IMR-90 (cell line): ENCODE measurements around the gene MLNR. TPM values are rescaled to one million over a fixed set of nuclear protein-coding genes. Genes with fewer than 3 reads are reported as not detected.

ENCODE experiments used
- ATAC-seq: fragments of 200-7000 bp; cut with Tn5 transposase; 2 replicates; pipeline ENCODE4 v1.9.1; 2020; ENCODE audit warnings: low read depth, mild to moderate bottlenecking, moderate library complexity
- BruUV-seq: library from RNA; stranded (reverse); fragments of 400-500 nt; replicated peaks from 2 replicates; lab custom pipeline; 2021; lab: Mats Ljungman, UMichigan
- CTCF ChIA-PET: fragments of 300-600 bp; formaldehyde crosslinking; extraction: SDS; loops from one replicate; lab custom pipeline; 2021; ENCODE audit warnings: antibody characterized with exemption; lab: Yijun Ruan, JAX
- POLR2A ChIA-PET: fragments of 300-600 bp; sonication (Branson Sonifier 250); formaldehyde crosslinking; loops from one replicate; lab custom pipeline; 2022; ENCODE audit warnings: antibody characterized with exemption; ENCODE audit not compliant: unreplicated experiment; lab: Charles Lee
- DNase-seq: peaks from one replicate; pipeline ENCODE4 v3.0.0; 2013
- H2AFZ ChIP-seq: replicated peaks from 2 replicates; pipeline ENCODE3; 2013; ENCODE audit warnings: low read length, mild to moderate bottlenecking; ENCODE audit not compliant: poor library complexity
- H2AK5ac ChIP-seq: 2 replicates; pipeline ENCODE4 v1.6.1; 2013; ENCODE audit warnings: low read depth, low read length, inconsistent platforms
- H2AK9ac ChIP-seq: replicated peaks from 2 replicates; pipeline ENCODE3; 2013; ENCODE audit warnings: mild to moderate bottlenecking, low read depth, low read length, moderate library complexity; ENCODE audit not compliant: poor library complexity
- H2BK120ac ChIP-seq: 2 replicates; pipeline ENCODE4 v1.6.1; 2013; ENCODE audit warnings: low read depth, low read length, inconsistent platforms
- H2BK15ac ChIP-seq: 3 replicates; pipeline ENCODE4 v1.6.1; 2013; ENCODE audit warnings: low read depth, low read length, inconsistent platforms
- H2BK20ac ChIP-seq: 2 replicates; pipeline ENCODE4 v1.6.1; 2013; ENCODE audit warnings: low read depth, mild to moderate bottlenecking, inconsistent platforms, low read length, moderate library complexity
- H2BK5ac ChIP-seq: 2 replicates; pipeline ENCODE4 v1.6.1; 2013; ENCODE audit warnings: mild to moderate bottlenecking, low read depth, low read length, inconsistent platforms; ENCODE audit not compliant: poor library complexity, severe bottlenecking
- H3K14ac ChIP-seq: replicated peaks from 2 replicates; pipeline ENCODE4 v1.6.1; 2013; ENCODE audit warnings: low read depth, low read length, inconsistent platforms
- H3K18ac ChIP-seq: 2 replicates; pipeline ENCODE4 v1.6.1; 2013; ENCODE audit warnings: low read depth, low read length, control low read depth
- H3K23ac ChIP-seq: 2 replicates; pipeline ENCODE4 v1.6.1; 2013; ENCODE audit warnings: low read depth, low read length, inconsistent platforms
- H3K27ac ChIP-seq: 2 replicates; pipeline ENCODE4 v1.5.1; 2013; ENCODE audit warnings: mild to moderate bottlenecking, control low read depth, low read length; ENCODE audit not compliant: insufficient read depth
- H3K27me3 ChIP-seq: 2 replicates; pipeline ENCODE4 v1.6.1; 2013; ENCODE audit warnings: low read length; ENCODE audit not compliant: control insufficient read depth, insufficient read depth
- H3K36me3 ChIP-seq: 2 replicates; pipeline ENCODE4 v1.6.1; 2013; ENCODE audit warnings: low read length, mixed read lengths; ENCODE audit not compliant: control insufficient read depth, insufficient read depth
- H3K4ac ChIP-seq: 2 replicates; pipeline ENCODE4 v1.6.1; 2013; ENCODE audit warnings: low read depth, low read length, inconsistent platforms
- H3K4me1 ChIP-seq: 2 replicates; pipeline ENCODE4 v1.6.1; 2013; ENCODE audit warnings: low read length, mixed read lengths; ENCODE audit not compliant: control insufficient read depth, insufficient read depth
- H3K4me2 ChIP-seq: 2 replicates; pipeline ENCODE4 v1.6.1; 2013; ENCODE audit warnings: low read depth, mild to moderate bottlenecking, control low read depth, low read length, moderate library complexity
- H3K4me3 ChIP-seq: 2 replicates; pipeline ENCODE4 v1.5.1; 2013; ENCODE audit warnings: low read depth, mild to moderate bottlenecking, control low read depth, low read length, moderate library complexity; ENCODE audit not compliant: insufficient read depth
- H3K56ac ChIP-seq: 2 replicates; pipeline ENCODE4 v1.6.1; 2013; ENCODE audit warnings: low read length, inconsistent platforms; ENCODE audit not compliant: insufficient read depth; ENCODE audit errors: extremely low read depth
- H3K79me1 ChIP-seq, 2 experiments: 2 replicates each; pipeline ENCODE4 v1.6.1; 2013; ENCODE audit warnings: low read length in 2 of 2, inconsistent platforms in 1 of 2, low read depth in 1 of 2
- H3K9ac ChIP-seq: 2 replicates; pipeline ENCODE4 v1.6.1; 2013; ENCODE audit warnings: low read depth, low read length, control low read depth
- H3K9me1 ChIP-seq: 2 replicates; pipeline ENCODE4 v1.6.1; 2013; ENCODE audit warnings: low read length, inconsistent platforms; ENCODE audit not compliant: insufficient read depth
- H3K9me3 ChIP-seq: 2 replicates; pipeline ENCODE4 v1.6.1; 2013; ENCODE audit warnings: low read length; ENCODE audit not compliant: control insufficient read depth, insufficient read depth
- H4K20me1 ChIP-seq: 2 replicates; pipeline ENCODE4 v1.6.1; 2013; ENCODE audit warnings: low read length, inconsistent platforms; ENCODE audit not compliant: insufficient read depth
- H4K5ac ChIP-seq: 2 replicates; pipeline ENCODE4 v1.6.1; 2013; ENCODE audit warnings: mild to moderate bottlenecking, low read depth, low read length, control low read depth
- H4K8ac ChIP-seq, 2 experiments: 2 replicates each; pipeline ENCODE4 v1.6.1; 2013; ENCODE audit warnings: low read depth in 2 of 2, low read length in 2 of 2, control low read depth in 1 of 2, inconsistent platforms in 1 of 2
- H4K91ac ChIP-seq: 2 replicates; pipeline ENCODE4 v1.6.1; 2013; ENCODE audit warnings: low read depth, low read length, inconsistent platforms; ENCODE audit not compliant: insufficient read depth
- CEBPB ChIP-seq: IDR thresholded peaks from 2 replicates; pipeline ENCODE4 v1.6.1; 2012; ENCODE audit warnings: low read depth, low read length, improper control_type of control experiment
- ELK1 ChIP-seq: fragments of 150-350 bp; IDR thresholded peaks from 2 replicates; pipeline ENCODE4 v1.6.1; 2016; ENCODE audit warnings: low read depth, mild to moderate bottlenecking, low read length, moderate library complexity, borderline replicate concordance
- WGBS, 2 experiments: methylation state at CpG; one replicate each; pipeline versions ENCODE4 v1.1.5 to v1.1.7; 2013; ENCODE audit warnings: missing lambda C conversion rate in 2 of 2; ENCODE audit not compliant: insufficient read length in 1 of 2; ENCODE audit errors: extremely low coverage in 2 of 2; 5-methylcytosine and 5-hydroxymethylcytosine counted together
- dilution Hi-C: fragments of 300-500 bp; cut with HindIII; formaldehyde crosslinking; loops from one replicate; pipeline ENCODE4 v1.14.3; 2018; ENCODE audit warnings: low sequenced_read_pairs; ENCODE audit not compliant: unreplicated experiment
- in situ Hi-C: fragments of 300-500 bp; cut with MboI; formaldehyde crosslinking; loops from 3 replicates; pipeline ENCODE4 v1.14.3; 2019; ENCODE audit warnings: low sequenced_read_pairs, inconsistent platforms, mixed read lengths
- intact Hi-C: fragments of 100-400 bp; cut with micrococcal nuclease; formaldehyde crosslinking; loops from 2 replicates; pipeline ENCODE4 v1.10.0; 2022
- polyA plus RNA-seq, 3 experiments: library from polyadenylated mRNA; depleted of rRNA; stranded (reverse); fragments of >200 nt; gene quantifications; 2 replicates each; pipeline ENCODE4 v1.2.3, GENCODE V29; 2012; ENCODE audit warnings: low replicate concordance in 1 of 3
- total RNA-seq: library from RNA; depleted of rRNA; stranded (reverse); fragments of >200 nt; gene quantifications from 2 replicates; pipeline ENCODE4 v1.2.3, GENCODE V29; 2012
- TF ChIP-seq, protein P1 (sequence below): fragments of 150-350 bp; IDR thresholded peaks from 2 replicates; pipeline ENCODE4 v1.6.1; 2017; ENCODE audit warnings: mild to moderate bottlenecking, antibody characterized with exemption, low read length, low read depth

Gene MLNR
- total and polyA plus RNA-seq, 2 of the 4 experiments (the other 2 are of a cell fraction): not detected

- peaks cover 25% of the 10 kb centered on the region for H3K36me3 ChIP-seq
- POLR2A ChIA-PET: no interaction called here
- H3K4me3 ChIP-seq: no peak overlapping the region
- no peak overlapping the region for H2BK120ac ChIP-seq
- H3K27ac ChIP-seq: no peak overlapping the region
- H2AFZ ChIP-seq: no peak overlapping the region
- no peak overlapping the region for H3K18ac ChIP-seq
- no peak overlapping the region for H3K14ac ChIP-seq
- intact Hi-C loops: loop anchor here (10.0 kb wide), 1 partner anchor 222 kb away; no protein-coding TSS in a partner anchor
- H3K23ac ChIP-seq: no peak overlapping the region
- H3K56ac ChIP-seq: no peak overlapping the region
- no peak for DNase-seq
- no peaks in the 10 kb centered on the region for H3K9me1 ChIP-seq
- H4K5ac ChIP-seq: no peak overlapping the region
- CTCF ChIA-PET: no interaction called here
- no peaks in the 10 kb centered on the region for H3K4me1 ChIP-seq
- no peak overlapping the region for H4K91ac ChIP-seq
- BruUV-seq: no TSS peak
- ATAC-seq: no peak
- H4K8ac ChIP-seq: no peak overlapping the region
- H3K4ac ChIP-seq: no peak overlapping the region
- H2AK9ac ChIP-seq: no peak overlapping the region
- no peak overlapping the region for H3K9ac ChIP-seq
- no peaks in the 10 kb centered on the region; a peak in 1 of 4 replicates for H3K79me1 ChIP-seq
- TF ChIP-seq ELK1 (no peak), CEBPB (no peak)
- TF ChIP-seq, protein P1, sequence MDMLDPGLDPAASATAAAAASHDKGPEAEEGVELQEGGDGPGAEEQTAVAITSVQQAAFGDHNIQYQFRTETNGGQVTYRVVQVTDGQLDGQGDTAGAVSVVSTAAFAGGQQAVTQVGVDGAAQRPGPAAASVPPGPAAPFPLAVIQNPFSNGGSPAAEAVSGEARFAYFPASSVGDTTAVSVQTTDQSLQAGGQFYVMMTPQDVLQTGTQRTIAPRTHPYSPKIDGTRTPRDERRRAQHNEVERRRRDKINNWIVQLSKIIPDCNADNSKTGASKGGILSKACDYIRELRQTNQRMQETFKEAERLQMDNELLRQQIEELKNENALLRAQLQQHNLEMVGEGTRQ: no peak
- no peak overlapping the region for H2BK15ac ChIP-seq
- in situ Hi-C loops: no loop called here
- H4K20me1 ChIP-seq: no peaks in the 10 kb centered on the region
- H2AK5ac ChIP-seq: no peak overlapping the region
- no peaks in the 10 kb centered on the region for H3K9me3 ChIP-seq
- no peaks in the 10 kb centered on the region for H3K27me3 ChIP-seq
- H2BK5ac ChIP-seq: no peak overlapping the region
- no CpG with 5 or more reads among the region's 3 CpGs for WGBS, 2 experiments
- H3K4me2 ChIP-seq: no peak overlapping the region
- dilution Hi-C loops: no loop called here
- no peak overlapping the region for H2BK20ac ChIP-seq
These were observed 13.5 kb upstream of the MLNR start for GRCh38 chr13:49206641-49207040.
